Lower lobe of right lung (tissue), 2 donors: Measurements from ENCODE around the gene CCR7. TPM values are rescaled to one million over a fixed set of nuclear protein-coding genes. Genes with fewer than 3 reads are reported as not detected.

Source experiments
- ATAC-seq, 2 donors: fragments of 200-7000 bp; cut with Tn5 transposase; one replicate each; pipeline ENCODE4 v1.9.1; 2020 to 2022; ENCODE audit warnings: mild to moderate bottlenecking in 2 of 2, moderate library complexity in 2 of 2
- DNase-seq: peaks from one replicate; pipeline ENCODE4 v3.0.0-alpha.2; 2020
- H3K27ac ChIP-seq: fragments of 200-600 bp; one replicate; pipeline ENCODE4 v1.8.0; 2022
- H3K27me3 ChIP-seq: fragments of 200-600 bp; one replicate; pipeline ENCODE4 v1.8.0; 2022; ENCODE audit warnings: low read depth
- H3K36me3 ChIP-seq: fragments of 200-600 bp; one replicate; pipeline ENCODE4 v1.8.0; 2022; ENCODE audit warnings: mild to moderate bottlenecking
- H3K4me1 ChIP-seq: fragments of 200-600 bp; one replicate; pipeline ENCODE4 v1.8.0; 2022
- H3K4me3 ChIP-seq: fragments of 200-600 bp; one replicate; pipeline ENCODE4 v1.8.0; 2022; ENCODE audit warnings: mild to moderate bottlenecking
- H3K9me3 ChIP-seq: fragments of 200-600 bp; one replicate; pipeline ENCODE4 v1.8.0; 2022
- CTCF ChIP-seq: fragments of 200-600 bp; IDR thresholded peaks from one replicate; pipeline ENCODE4 v1.8.0; 2022; ENCODE audit warnings: antibody characterized with exemption, mild to moderate bottlenecking
- intact Hi-C: fragments of 100-400 bp; cut with DNase I; formaldehyde crosslinking; loops from one replicate; pipeline ENCODE4 v1.11.0; 2022
- total RNA-seq: library from RNA; stranded (reverse); fragmentation: NEBNext Ultra II Directional; extraction: Animal tissue kit (Norgen Biotek cat#: 25700); gene quantifications from one replicate; pipeline ENCODE4 v1.2.1, GENCODE V29; 2021
- donor health status: DM: no; HTN: yes; CAD: no; lungs with severe emphysema.

Gene CCR7
- total RNA-seq, 1 donor from 2014 or later, result 2.2 TPM

- Histone ChIP-seq H3K4me3 (no peak overlapping the region), H3K27ac (no peak overlapping the region), H3K27me3 (no peaks in the 10 kb centered on the region), H3K4me1 (peaks cover 32% of the 10 kb centered on the region), H3K36me3 (no peaks in the 10 kb centered on the region), H3K9me3 (no peaks in the 10 kb centered on the region)
- DNase-seq (no peak), ATAC-seq (no peak)
- intact Hi-C loops, result no loop called here
- TF ChIP-seq CTCF, result no peak
Observed at GRCh38 chr17:40515491-40516041, 49.7 kb downstream of the CCR7 start.

- no peak for TF ChIP-seq CTCF
- Histone ChIP-seq H3K27me3 (no peaks in the 10 kb centered on the region), H3K4me3 (no peak overlapping the region), H3K27ac (no peak overlapping the region), H3K36me3 (no peaks in the 10 kb centered on the region), H3K9me3 (no peaks in the 10 kb centered on the region), H3K4me1 (peaks cover 32% of the 10 kb centered on the region)
- ATAC-seq, result no peak
- intact Hi-C loops, result no loop called here
- no peak for DNase-seq
Observed at GRCh38 chr17:40515011-40515410, 50.3 kb downstream of the CCR7 start.

GRCh38 chr17:40514013-40514875, 51.0 kb downstream of the CCR7 start:
- H3K4me1 ChIP-seq, result peaks cover 32% of the 10 kb centered on the region
- DNase-seq, result no peak
- no peak for TF ChIP-seq CTCF

GRCh38 chr17:40511667-40512220, 53.5 kb downstream of the CCR7 start:
- Histone ChIP-seq H3K27me3 (no peaks in the 10 kb centered on the region), H3K36me3 (no peaks in the 10 kb centered on the region), H3K27ac (no peak overlapping the region), H3K4me1 (peaks cover 14% of the 10 kb centered on the region), H3K9me3 (no peaks in the 10 kb centered on the region), H3K4me3 (no peak overlapping the region)
- intact Hi-C loops, result no loop called here
- ATAC-seq (peak in 1 of 2 donors; percentile 18), DNase-seq (no peak)
- TF ChIP-seq CTCF, result no peak

More at GRCh38 chr17:40514013-40514875, 51.0 kb downstream of the CCR7 start:
- intact Hi-C loops, result no loop called here
- ATAC-seq, result no peak
- Histone ChIP-seq H3K9me3 (no peaks in the 10 kb centered on the region), H3K27ac (no peak overlapping the region), H3K27me3 (no peaks in the 10 kb centered on the region), H3K4me3 (no peak overlapping the region), H3K36me3 (no peaks in the 10 kb centered on the region)

- TF ChIP-seq CTCF, result no peak
- H3K4me3 ChIP-seq, result no peak overlapping the region
- DNase-seq (no peak), ATAC-seq (no peak)
- H3K9me3 ChIP-seq, result no peaks in the 10 kb centered on the region
- no peak overlapping the region for H3K27ac ChIP-seq
- H3K36me3 ChIP-seq, result no peaks in the 10 kb centered on the region
- intact Hi-C loops, result no loop called here
- peaks cover 8% of the 10 kb centered on the region for H3K4me1 ChIP-seq
- no peaks in the 10 kb centered on the region for H3K27me3 ChIP-seq
Observed at GRCh38 chr17:40511136-40511535, 54.1 kb downstream of the CCR7 start.
